CD8-positive, alpha-beta memory T cell (primary cell): ENCODE measurements around the gene EPS8. TPM values are rescaled to one million over a fixed set of nuclear protein-coding genes. Genes with fewer than 3 reads are reported as not detected.

Source experiments
- CTCF ChIA-PET: fragments of 350-600 bp; sonication (Branson Sonifier 250); formaldehyde crosslinking; loops from one replicate; lab custom pipeline; 2021; ENCODE audit warnings: antibody characterized with exemption; lab: Charles Lee
- POLR2A ChIA-PET: fragments of 350-600 bp; sonication (Branson Sonifier 250); formaldehyde crosslinking; loops from one replicate; lab custom pipeline; 2021; ENCODE audit warnings: antibody characterized with exemption; lab: Charles Lee
- DNase-seq, 5 donors: peaks; one replicate each; pipeline versions ENCODE4 v3.0.0 to v3.0.0-alpha.2; 2020 to 2022; ENCODE audit warnings: mixed read lengths in 1 of 5
- H3K27ac ChIP-seq: one replicate; pipeline ENCODE4 v1.7.0; 2013; ENCODE audit warnings: low read depth, mild to moderate bottlenecking, low read length, moderate library complexity
- H3K27me3 ChIP-seq: 2 replicates; pipeline ENCODE4 v1.7.0; 2013; ENCODE audit warnings: low read length, mild to moderate bottlenecking; ENCODE audit not compliant: insufficient read depth, poor library complexity, severe bottlenecking
- H3K36me3 ChIP-seq: 2 replicates; pipeline ENCODE4 v1.7.0; 2013; ENCODE audit warnings: mild to moderate bottlenecking, low read length, moderate library complexity; ENCODE audit not compliant: insufficient read depth
- H3K4me1 ChIP-seq: 2 replicates; pipeline ENCODE4 v1.7.0; 2013; ENCODE audit warnings: mild to moderate bottlenecking, low read length, moderate library complexity; ENCODE audit not compliant: insufficient read depth
- H3K4me3 ChIP-seq: 2 replicates; pipeline ENCODE4 v1.7.0; 2013; ENCODE audit warnings: mild to moderate bottlenecking, low read length
- H3K9me3 ChIP-seq: 2 replicates; pipeline ENCODE4 v1.7.0; 2013; ENCODE audit warnings: mild to moderate bottlenecking, low read length
- H3K27ac Mint-ChIP-seq, 8 donors: one replicate each; pipeline ENCODE4 v1.8.0; 2020 to 2021; ENCODE audit warnings: mixed read lengths in 8 of 8, mild to moderate bottlenecking in 6 of 8, inconsistent platforms in 3 of 8, moderate library complexity in 3 of 8
- H3K27me3 Mint-ChIP-seq, 2 donors: one replicate each; pipeline ENCODE4 v1.8.0; 2020 to 2021; ENCODE audit warnings: mixed read lengths in 2 of 2, mild to moderate bottlenecking in 1 of 2, moderate library complexity in 1 of 2
- H3K36me3 Mint-ChIP-seq, 3 donors: one replicate each; pipeline ENCODE4 v1.8.0; 2020 to 2021; ENCODE audit warnings: mixed read lengths in 3 of 3, inconsistent platforms in 1 of 3, mild to moderate bottlenecking in 1 of 3
- H3K4me1 Mint-ChIP-seq, 3 donors: one replicate each; pipeline ENCODE4 v1.8.0; 2020 to 2021; ENCODE audit warnings: mixed read lengths in 3 of 3, inconsistent platforms in 1 of 3, mild to moderate bottlenecking in 1 of 3
- H3K4me3 Mint-ChIP-seq, 7 donors: one replicate each; pipeline ENCODE4 v1.8.0; 2020 to 2021; ENCODE audit warnings: mixed read lengths in 7 of 7, mild to moderate bottlenecking in 6 of 7, moderate library complexity in 4 of 7, inconsistent platforms in 2 of 7
- H3K9me3 Mint-ChIP-seq, 5 donors: one replicate each; pipeline ENCODE4 v1.8.0; 2020 to 2022; ENCODE audit warnings: mixed read lengths in 5 of 5, mild to moderate bottlenecking in 3 of 5, moderate library complexity in 2 of 5, inconsistent platforms in 1 of 5
- polyA plus RNA-seq: library from polyadenylated mRNA; unstranded; fragments of 300-500 nt; fragmentation: Illumina TruSeq; gene quantifications from one replicate; pipeline ENCODE4 v1.2.3, GENCODE V29; 2021
- total RNA-seq, 2 experiments: library from RNA; stranded (reverse); gene quantifications; one replicate each; pipeline ENCODE4 v1.2.3, GENCODE V29; 2021

Gene EPS8
- total and polyA plus RNA-seq, 3 experiments from 2014 or later, result 0.92 to 2.3 (median 1.1) TPM

DNA sequence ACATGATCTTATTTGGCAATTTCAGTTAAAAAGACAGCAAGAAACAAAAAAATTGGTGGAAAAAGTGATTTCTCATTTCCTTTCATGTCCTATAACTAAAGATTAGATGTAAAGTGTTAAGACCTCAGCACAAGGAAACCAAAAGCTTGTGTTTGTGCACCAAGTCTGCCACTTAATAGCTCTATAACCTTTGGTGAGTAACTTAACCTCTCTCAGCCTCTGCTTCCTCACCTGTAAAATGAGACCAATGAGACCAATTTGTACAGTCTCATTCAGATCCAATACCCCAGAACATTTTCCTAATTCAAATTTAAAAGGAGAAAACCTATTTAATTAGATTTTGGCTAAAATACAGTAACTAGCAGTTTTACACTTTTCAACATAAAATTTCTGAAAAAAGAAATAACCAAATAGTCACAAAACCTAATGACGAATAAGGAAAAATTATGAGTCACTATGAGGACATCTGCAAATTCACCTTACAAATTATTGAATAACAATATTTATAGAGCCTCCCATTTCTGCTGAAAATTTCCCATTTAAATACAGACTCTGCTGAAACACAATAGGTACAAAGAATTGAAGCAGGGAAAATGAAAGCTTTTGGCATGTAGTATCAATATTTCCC lies 71.1 kb downstream of the EPS8 start:
- peaks cover 1 to 9% of the 10 kb centered on the region in 2 donors for H3K27me3 Mint-ChIP-seq

GRCh38 chr12:15716581-15716980 lies 72.6 kb downstream of the EPS8 start:
- ChIA-PET POLR2A (no interaction called here), CTCF (no interaction called here)
- Histone ChIP-seq H3K27me3 (no peaks in the 10 kb centered on the region), H3K4me1 (no peaks in the 10 kb centered on the region), H3K9me3 (no peaks in the 10 kb centered on the region), H3K4me3 (no peak overlapping the region), H3K27ac (no peak overlapping the region), H3K36me3 (no peaks in the 10 kb centered on the region)
- peaks cover 1 to 9% of the 10 kb centered on the region in 2 donors for H3K27me3 Mint-ChIP-seq
- DNase-seq, result no peak
- H3K4me1 Mint-ChIP-seq, result no peaks in the 10 kb centered on the region
- no peak overlapping the region for H3K4me3 Mint-ChIP-seq
- no peak overlapping the region for H3K27ac Mint-ChIP-seq
- H3K9me3 Mint-ChIP-seq, result no peaks in the 10 kb centered on the region
- no peaks in the 10 kb centered on the region for H3K36me3 Mint-ChIP-seq

More for the DNA sequence above, 71.1 kb downstream of the EPS8 start:
- Histone ChIP-seq H3K27me3 (no peaks in the 10 kb centered on the region), H3K9me3 (no peaks in the 10 kb centered on the region), H3K4me3 (no peak overlapping the region), H3K27ac (no peak overlapping the region), H3K4me1 (no peaks in the 10 kb centered on the region), H3K36me3 (no peaks in the 10 kb centered on the region)
- POLR2A ChIA-PET, result no interaction called here
- Mint-ChIP-seq H3K36me3 (no peaks in the 10 kb centered on the region), H3K4me1 (no peaks in the 10 kb centered on the region), H3K9me3 (no peaks in the 10 kb centered on the region), H3K27ac (no peak overlapping the region), H3K4me3 (no peak overlapping the region)
- CTCF ChIA-PET, result no interaction called here
- DNase-seq, result no peak

GRCh38 chr12:15714256-15714655 lies 74.9 kb downstream of the EPS8 start:
- H3K27ac Mint-ChIP-seq, result no peak overlapping the region
- peaks cover 0 to 20% of the 10 kb centered on the region in 2 donors for H3K27me3 Mint-ChIP-seq
- ChIA-PET POLR2A (no interaction called here), CTCF (no interaction called here)
- Histone ChIP-seq H3K36me3 (no peaks in the 10 kb centered on the region), H3K9me3 (no peaks in the 10 kb centered on the region), H3K27me3 (no peaks in the 10 kb centered on the region), H3K27ac (no peak overlapping the region), H3K4me3 (no peak overlapping the region), H3K4me1 (no peaks in the 10 kb centered on the region)
- no peaks in the 10 kb centered on the region for H3K36me3 Mint-ChIP-seq
- no peaks in the 10 kb centered on the region for H3K9me3 Mint-ChIP-seq
- H3K4me3 Mint-ChIP-seq, result no peak overlapping the region
- no peak for DNase-seq
- H3K4me1 Mint-ChIP-seq, result no peaks in the 10 kb centered on the region

DNA sequence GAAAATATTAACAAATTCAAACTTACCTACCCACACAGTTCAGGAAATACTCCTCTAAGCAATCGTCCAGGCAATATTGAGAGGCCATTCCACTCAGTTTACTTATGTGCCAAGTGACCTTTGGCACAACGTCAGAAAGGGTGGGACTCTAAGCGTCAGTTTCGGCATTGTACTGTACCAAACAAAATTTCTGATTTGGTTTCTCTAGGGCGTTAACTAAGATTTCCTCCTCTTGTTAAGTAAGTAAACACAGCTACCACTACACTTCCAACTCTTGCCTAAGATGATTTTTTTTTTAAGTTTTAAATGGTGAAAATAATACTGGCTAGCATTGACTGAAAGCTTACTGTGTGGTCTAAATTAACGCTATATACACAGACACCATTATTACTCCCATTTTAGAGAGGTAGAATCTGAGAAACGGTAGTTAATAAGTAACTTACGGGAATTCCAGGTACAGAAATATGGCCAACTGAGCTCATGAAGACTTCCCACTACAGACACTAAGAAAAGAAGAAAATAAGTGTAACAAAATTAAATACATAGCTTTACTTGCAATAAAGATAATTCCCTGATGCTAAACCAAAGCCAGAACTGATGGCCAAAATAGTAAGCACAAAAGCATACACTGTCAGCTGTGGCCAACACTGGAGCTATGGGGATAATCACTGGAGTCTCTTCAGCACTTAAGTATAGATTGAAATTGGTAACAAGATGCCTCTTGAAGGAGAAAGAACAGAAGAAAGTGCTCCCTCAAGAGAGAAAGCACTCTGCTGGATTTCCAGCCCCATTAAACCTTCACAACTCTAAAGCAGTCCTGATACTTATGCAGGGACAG lies 76.1 kb downstream of the EPS8 start:
- H3K36me3 ChIP-seq, result no peaks in the 10 kb centered on the region
- H3K9me3 ChIP-seq, result no peaks in the 10 kb centered on the region
- no peaks in the 10 kb centered on the region for H3K4me1 ChIP-seq
- H3K4me1 Mint-ChIP-seq, result no peaks in the 10 kb centered on the region
- no peaks in the 10 kb centered on the region for H3K27me3 ChIP-seq
- no peak overlapping the region for H3K4me3 Mint-ChIP-seq
- no peak for DNase-seq
- no peak overlapping the region for H3K27ac ChIP-seq
- no peaks in the 10 kb centered on the region for H3K9me3 Mint-ChIP-seq
- ChIA-PET POLR2A (no interaction called here), CTCF (no interaction called here)
- H3K36me3 Mint-ChIP-seq, result no peaks in the 10 kb centered on the region
- H3K27me3 Mint-ChIP-seq, result peaks cover 0 to 19% of the 10 kb centered on the region in 2 donors
- H3K4me3 ChIP-seq, result no peak overlapping the region
- no peak overlapping the region for H3K27ac Mint-ChIP-seq

- Histone ChIP-seq H3K4me1 (no peaks in the 10 kb centered on the region), H3K27ac (no peak overlapping the region), H3K27me3 (no peaks in the 10 kb centered on the region), H3K9me3 (no peaks in the 10 kb centered on the region), H3K4me3 (no peak overlapping the region), H3K36me3 (no peaks in the 10 kb centered on the region)
- H3K4me1 Mint-ChIP-seq, result no peaks in the 10 kb centered on the region
- CTCF ChIA-PET, result no interaction called here
- POLR2A ChIA-PET, result no interaction called here
- no peak overlapping the region for H3K4me3 Mint-ChIP-seq
- DNase-seq, result no peak
- no peaks in the 10 kb centered on the region for H3K9me3 Mint-ChIP-seq
- no peak overlapping the region for H3K27ac Mint-ChIP-seq
- peaks cover 0 to 18% of the 10 kb centered on the region in 2 donors for H3K27me3 Mint-ChIP-seq
- H3K36me3 Mint-ChIP-seq, result no peaks in the 10 kb centered on the region
Measured at GRCh38 chr12:15712160-15712559, 77.0 kb downstream of the EPS8 start.

DNA sequence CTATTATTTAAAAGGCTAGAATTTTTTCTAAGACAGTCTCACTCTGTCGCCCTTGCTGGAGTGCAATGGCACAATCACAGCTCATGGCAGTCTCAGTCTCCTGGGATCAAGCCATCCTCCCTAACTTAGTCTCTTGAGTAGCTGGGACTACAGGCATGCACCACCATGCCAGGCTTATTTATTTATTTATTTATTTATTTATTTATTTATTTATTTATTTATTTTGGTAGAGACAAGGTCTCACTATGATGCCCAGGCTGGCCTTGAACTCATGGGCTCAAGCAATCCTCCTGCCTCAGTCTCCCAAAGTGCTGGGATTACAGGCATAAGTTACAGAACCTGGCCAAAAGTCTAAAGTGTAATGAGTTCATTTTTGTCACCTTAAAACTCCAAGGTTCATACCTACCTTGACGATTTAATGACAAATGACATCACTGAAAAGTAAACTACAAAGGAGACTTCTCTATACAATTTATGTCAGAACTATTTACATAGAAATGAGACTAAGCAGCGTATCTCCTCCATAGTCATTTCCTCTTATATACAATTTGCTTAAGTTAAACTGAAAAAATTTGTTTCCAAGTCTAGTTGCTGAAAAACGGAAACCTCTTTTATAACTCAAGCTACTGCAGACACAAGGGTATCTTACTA lies 78.2 kb downstream of the EPS8 start:
- H3K36me3 ChIP-seq, result no peaks in the 10 kb centered on the region
- no peak overlapping the region for H3K4me3 ChIP-seq
- no peak for DNase-seq
- H3K4me1 ChIP-seq, result no peaks in the 10 kb centered on the region
- POLR2A ChIA-PET, result no interaction called here
- no peak overlapping the region for H3K4me3 Mint-ChIP-seq
- H3K4me1 Mint-ChIP-seq, result no peaks in the 10 kb centered on the region
- H3K27me3 ChIP-seq, result no peaks in the 10 kb centered on the region
- H3K27me3 Mint-ChIP-seq, result peaks cover 0 to 15% of the 10 kb centered on the region in 2 donors
- no peaks in the 10 kb centered on the region for H3K9me3 ChIP-seq
- CTCF ChIA-PET, result no interaction called here
- no peaks in the 10 kb centered on the region for H3K36me3 Mint-ChIP-seq
- no peaks in the 10 kb centered on the region for H3K9me3 Mint-ChIP-seq
- H3K27ac Mint-ChIP-seq, result no peak overlapping the region
- no peak overlapping the region for H3K27ac ChIP-seq

DNA sequence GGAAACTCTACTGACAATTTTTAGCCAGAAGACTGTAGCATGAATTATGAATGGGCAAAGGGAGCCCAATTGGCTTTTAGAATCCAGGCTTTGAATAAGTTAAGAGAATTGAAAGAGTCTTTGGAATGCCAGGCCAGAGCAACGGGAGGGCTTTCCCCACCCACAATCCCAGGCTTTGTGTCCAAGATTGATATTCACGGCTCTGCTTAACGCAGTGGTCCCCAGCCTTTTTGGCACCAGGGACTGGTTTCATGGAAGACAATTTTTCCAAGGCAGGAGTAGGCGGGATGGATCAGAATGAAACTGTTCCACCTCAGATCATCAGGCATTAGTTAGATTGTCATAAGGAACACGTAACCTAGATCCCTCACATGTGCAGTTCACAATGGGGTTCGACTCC lies 79.6 kb downstream of the EPS8 start:
- Histone ChIP-seq H3K27ac (no peak overlapping the region), H3K9me3 (no peaks in the 10 kb centered on the region), H3K4me3 (no peak overlapping the region), H3K4me1 (no peaks in the 10 kb centered on the region), H3K36me3 (no peaks in the 10 kb centered on the region), H3K27me3 (no peaks in the 10 kb centered on the region)
- no peak overlapping the region for H3K27ac Mint-ChIP-seq
- H3K36me3 Mint-ChIP-seq, result no peaks in the 10 kb centered on the region
- CTCF ChIA-PET, result no interaction called here
- no peak overlapping the region for H3K4me3 Mint-ChIP-seq
- POLR2A ChIA-PET, result no interaction called here
- peaks cover 0 to 13% of the 10 kb centered on the region in 2 donors for H3K27me3 Mint-ChIP-seq
- no peaks in the 10 kb centered on the region for H3K4me1 Mint-ChIP-seq
- DNase-seq, result no peak
- H3K9me3 Mint-ChIP-seq, result no peaks in the 10 kb centered on the region

GRCh38 chr12:15708396-15709076 lies 80.7 kb downstream of the EPS8 start:
- ChIA-PET CTCF (no interaction called here), POLR2A (no interaction called here)
- DNase-seq, result no peak
- Histone ChIP-seq H3K9me3 (no peaks in the 10 kb centered on the region), H3K27me3 (no peaks in the 10 kb centered on the region), H3K4me1 (no peaks in the 10 kb centered on the region), H3K27ac (no peak overlapping the region), H3K36me3 (no peaks in the 10 kb centered on the region), H3K4me3 (no peak overlapping the region)
- Mint-ChIP-seq H3K4me1 (no peaks in the 10 kb centered on the region), H3K36me3 (no peaks in the 10 kb centered on the region), H3K4me3 (no peak overlapping the region), H3K27me3 (peaks cover 0 to 13% of the 10 kb centered on the region in 2 donors), H3K9me3 (no peaks in the 10 kb centered on the region), H3K27ac (no peak overlapping the region)
